Endothelial cell of umbilical vein (primary cell): ENCODE results near the gene TMEM185A. TPM values are rescaled to one million over a fixed set of nuclear protein-coding genes. Genes with fewer than 3 reads are reported as not detected.

Source experiments
- BruUV-seq: library from RNA; stranded (reverse); fragments of 400-500 nt; replicated peaks from 2 replicates; lab custom pipeline; 2021; lab: Mats Ljungman, UMichigan
- CTCF ChIA-PET: fragments of 300-600, 350-600 bp; sonication (Branson Sonifier 250); formaldehyde crosslinking; loops from one replicate; lab custom pipeline; 2021; ENCODE audit warnings: antibody characterized with exemption, inconsistent platforms; lab: Charles Lee
- POLR2A ChIA-PET: fragments of 300-600, 350-600 bp; sonication (Branson Sonifier 250); formaldehyde crosslinking; loops from one replicate; lab custom pipeline; 2021; ENCODE audit warnings: antibody characterized with exemption, inconsistent platforms; lab: Charles Lee
- DNase-seq: peaks from one replicate; pipeline ENCODE4 v3.0.0-alpha.2; 2011; ENCODE audit warnings: low read depth, low spot score
- FAIRE-seq: peaks from 2 replicates; lab custom pipeline; 2011; peaks lifted over from hg19 to GRCh38; lab: Jason Lieb, UNC
- H2AFZ ChIP-seq: 2 replicates; pipeline ENCODE4 v1.6.0; 2012; ENCODE audit warnings: low read depth, low read length, control low read depth, inconsistent platforms
- H3K27ac ChIP-seq: 2 replicates; pipeline ENCODE4 v1.5.1; 2011; ENCODE audit warnings: low read depth, mild to moderate bottlenecking, control low read depth, low read length, moderate library complexity; ENCODE audit not compliant: insufficient read depth
- H3K27me3 ChIP-seq, 2 experiments: 2 replicates each; pipeline versions ENCODE4 v1.6.0 to v1.6.1; 2011; ENCODE audit warnings: low read length in 2 of 2, mixed read lengths in 1 of 2; ENCODE audit not compliant: control insufficient read depth in 2 of 2, insufficient read depth in 2 of 2
- H3K36me3 ChIP-seq, 2 experiments: 2 replicates in 1 of 2; 3 replicates in 1 of 2; pipeline ENCODE4 v1.5.1; 2011; ENCODE audit warnings: low read length in 2 of 2, mild to moderate bottlenecking in 1 of 2, moderate library complexity in 1 of 2; ENCODE audit not compliant: control insufficient read depth in 2 of 2, insufficient read depth in 2 of 2; ENCODE audit errors: extremely low read depth in 1 of 2
- H3K4me1 ChIP-seq: 3 replicates; pipeline ENCODE4 v1.5.1; 2011; ENCODE audit warnings: mild to moderate bottlenecking, low read length; ENCODE audit not compliant: control insufficient read depth, insufficient read depth; ENCODE audit errors: extremely low read depth
- H3K4me2 ChIP-seq: 2 replicates; pipeline ENCODE4 v1.6.1; 2011; ENCODE audit warnings: low read length, control low read depth, mixed read lengths; ENCODE audit not compliant: insufficient read depth
- H3K4me3 ChIP-seq, 3 experiments: fragments of 200-600 bp in 1 of 3; sonication (generic), shearing (Covaris generic) in 1 of 3; replicated peaks in 1 of 3; 2 replicates each; pipeline ENCODE4 v1.5.1; 2011 to 2016; ENCODE audit warnings: control low read depth in 3 of 3, low read length in 3 of 3, mild to moderate bottlenecking in 2 of 3, inconsistent platforms in 1 of 3, low read depth in 1 of 3, moderate library complexity in 1 of 3; ENCODE audit not compliant: insufficient read depth in 1 of 3
- H3K79me2 ChIP-seq: 2 replicates; pipeline ENCODE4 v1.6.0; 2012; ENCODE audit warnings: low read length, inconsistent platforms; ENCODE audit not compliant: control insufficient read depth, insufficient read depth
- H3K9ac ChIP-seq: replicated peaks from 2 replicates; pipeline ENCODE3; 2011; ENCODE audit warnings: low read length, control low read depth; ENCODE audit not compliant: insufficient read depth; ENCODE audit errors: extremely low read depth
- H3K9me1 ChIP-seq: replicated peaks from 3 replicates; pipeline ENCODE4 v1.6.0; 2011; ENCODE audit warnings: mild to moderate bottlenecking, low read length; ENCODE audit not compliant: control insufficient read depth, insufficient read depth; ENCODE audit errors: extremely low read depth
- H3K9me3 ChIP-seq: replicated peaks from 2 replicates; pipeline ENCODE4 v1.5.1; 2012; ENCODE audit warnings: low read length, inconsistent platforms; ENCODE audit not compliant: control insufficient read depth, insufficient read depth
- H4K20me1 ChIP-seq: replicated peaks from 2 replicates; pipeline ENCODE3; 2011; ENCODE audit warnings: mild to moderate bottlenecking, low read length; ENCODE audit not compliant: control insufficient read depth, insufficient read depth; ENCODE audit errors: extremely low read depth
- CTCF ChIP-seq, 2 donors: IDR thresholded peaks; 1 replicate in 1 of 2; 2 replicates in 1 of 2; pipeline ENCODE4 v1.5.1; 2011; ENCODE audit warnings: low read length in 2 of 2, mild to moderate bottlenecking in 2 of 2, moderate library complexity in 2 of 2, control low read depth in 1 of 2, inconsistent platforms in 1 of 2, low read depth in 1 of 2; ENCODE audit not compliant: insufficient read depth in 1 of 2; ENCODE audit errors: extremely low read depth in 1 of 2
- EZH2 ChIP-seq: IDR thresholded peaks from 2 replicates; pipeline ENCODE4 v1.6.1; 2012; ENCODE audit warnings: borderline replicate concordance, low read depth, mild to moderate bottlenecking, moderate library complexity, low read length, inconsistent platforms; ENCODE audit not compliant: severe bottlenecking
- FOS ChIP-seq: IDR thresholded peaks from 2 replicates; pipeline ENCODE4 v1.6.1; 2011; ENCODE audit warnings: mild to moderate bottlenecking, low read length, moderate library complexity, borderline replicate concordance; ENCODE audit not compliant: insufficient read depth
- GATA2 ChIP-seq: IDR thresholded peaks from 2 replicates; pipeline ENCODE4 v1.7.0; 2011; ENCODE audit warnings: low read depth, mild to moderate bottlenecking, moderate library complexity, mixed read lengths, low read length; ENCODE audit not compliant: insufficient read length, insufficient read depth
- JUN ChIP-seq: IDR thresholded peaks from 2 replicates; pipeline ENCODE4 v1.6.1; 2011; ENCODE audit warnings: borderline replicate concordance, low read depth; ENCODE audit not compliant: insufficient read length, insufficient read depth
- MAX ChIP-seq: IDR thresholded peaks from 2 replicates; pipeline ENCODE4 v1.6.1; 2011; ENCODE audit not compliant: insufficient read depth, insufficient read length
- MYC ChIP-seq: IDR thresholded peaks from one replicate; pipeline ENCODE4 v1.6.1; 2011; ENCODE audit warnings: mild to moderate bottlenecking, low read depth, low read length
- POLR2A ChIP-seq: IDR thresholded peaks from 2 replicates; pipeline ENCODE4 v1.6.1; 2012; ENCODE audit warnings: low read depth, mild to moderate bottlenecking, control low read depth, low read length
- POLR2AphosphoS5 ChIP-seq: IDR thresholded peaks from 2 replicates; pipeline ENCODE4 v1.6.1; 2012; ENCODE audit warnings: low read depth, mild to moderate bottlenecking, control low read depth, low read length, moderate library complexity; ENCODE audit not compliant: insufficient read depth
- dilution Hi-C: fragments of 300-500 bp; cut with MboI; formaldehyde crosslinking; loops from one replicate; pipeline ENCODE4 v1.15.0; 2019; ENCODE audit warnings: low sequenced_read_pairs; ENCODE audit not compliant: extremely low pct_ligation_motif_present
- intact Hi-C: fragments of 100-400 bp; cut with micrococcal nuclease; formaldehyde crosslinking; loops from one replicate; pipeline ENCODE4 v1.10.0; 2022
- polyA plus RNA-seq, 4 experiments: library from polyadenylated mRNA; depleted of rRNA in 3 of 4; stranded (reverse) in 3 of 4; unstranded in 1 of 4; fragments of >200 nt; gene quantifications; 2 replicates each; pipeline versions ENCODE4 v1.2.1 to v1.2.3, GENCODE V29; 2011 to 2012; ENCODE audit warnings: missing spikeins in 1 of 4
- total RNA-seq: library from RNA; stranded (reverse); gene quantifications from 2 replicates; pipeline ENCODE4 v1.2.3, GENCODE V29; 2021

The TMEM185A gene
- total and polyA plus RNA-seq, 2 donors (not counting 3 experiments of a cell fraction or from before 2014, with no cell fraction given) = 16.9 to 29.7 TPM

GRCh38 chrX:149618871-149619270 lies 12.7 kb downstream of the TMEM185A start:
- no peak overlapping the region for H3K4me2 ChIP-seq
- no peak overlapping the region for H3K4me3 ChIP-seq
- intact Hi-C loops = no loop called here
- CTCF ChIA-PET = no interaction called here
- no TSS peak for BruUV-seq
- H3K27me3 ChIP-seq = no peaks in the 10 kb centered on the region
- dilution Hi-C loops = no loop called here
- H3K27ac ChIP-seq = no peak overlapping the region
- H3K9me3 ChIP-seq = no peaks in the 10 kb centered on the region
- H3K4me1 ChIP-seq = no peaks in the 10 kb centered on the region
- no peaks in the 10 kb centered on the region for H3K9me1 ChIP-seq
- no peak for FAIRE-seq
- H3K36me3 ChIP-seq = no peaks in the 10 kb centered on the region
- H3K9ac ChIP-seq = no peak overlapping the region
- POLR2A ChIA-PET = no interaction called here
- no peak for DNase-seq
- TF ChIP-seq GATA2 (no peak), MYC (no peak), CTCF (IDR thresholded peaks at IDR 0.05; ENCODE audit: extremely low read depth in 1 of 2, insufficient read depth in 1 of 2, low read depth in 1 of 2, low read length in 2 of 2) (no peak), POLR2AphosphoS5 (no peak), FOS (no peak), POLR2A (no peak), EZH2 (no peak), MAX (no peak), JUN (no peak)
- peaks cover 2% of the 10 kb centered on the region for H3K79me2 ChIP-seq
- no peaks in the 10 kb centered on the region for H4K20me1 ChIP-seq
- no peak overlapping the region for H2AFZ ChIP-seq
